Trophoblast cell (in vitro differentiated cells and primary cell): ENCODE data around the gene IL20RA.

ENCODE experiments used
- DNase-seq, 2 donors: peaks; one replicate each; pipeline ENCODE4 v3.0.0-alpha.2; 2016
- H2AFZ ChIP-seq: 2 replicates; pipeline ENCODE4 v1.6.1; 2013; ENCODE audit warnings: low read length, moderate library complexity, mild to moderate bottlenecking; ENCODE audit not compliant: insufficient read depth, poor library complexity
- H2AK5ac ChIP-seq: 2 replicates; pipeline ENCODE4 v1.6.1; 2013; ENCODE audit warnings: mild to moderate bottlenecking, low read length
- H2BK120ac ChIP-seq: 2 replicates; pipeline ENCODE4 v1.6.1; 2013; ENCODE audit warnings: low read length, mild to moderate bottlenecking, moderate library complexity; ENCODE audit not compliant: insufficient read depth, poor library complexity
- H2BK12ac ChIP-seq: 2 replicates; pipeline ENCODE4 v1.6.1; 2013; ENCODE audit warnings: mild to moderate bottlenecking, low read length, moderate library complexity
- H2BK5ac ChIP-seq: 2 replicates; pipeline ENCODE4 v1.6.1; 2013; ENCODE audit warnings: low read length, low read depth, moderate library complexity, mild to moderate bottlenecking; ENCODE audit not compliant: poor library complexity
- H3K14ac ChIP-seq: 2 replicates; pipeline ENCODE4 v1.6.1; 2013; ENCODE audit warnings: mild to moderate bottlenecking, low read length
- H3K18ac ChIP-seq: 2 replicates; pipeline ENCODE4 v1.6.1; 2013; ENCODE audit warnings: mild to moderate bottlenecking, low read length
- H3K23ac ChIP-seq: 2 replicates; pipeline ENCODE4 v1.6.1; 2013; ENCODE audit warnings: low read length
- H3K27ac ChIP-seq: 2 replicates; pipeline ENCODE4 v1.5.1; 2013; ENCODE audit warnings: low read depth, mild to moderate bottlenecking, inconsistent platforms, low read length, moderate library complexity
- H3K27me3 ChIP-seq: 2 replicates; pipeline ENCODE4 v1.6.1; 2013; ENCODE audit warnings: inconsistent platforms, mild to moderate bottlenecking, low read length, moderate library complexity; ENCODE audit not compliant: insufficient read depth
- H3K36me3 ChIP-seq, 2 experiments: 1 replicate in 1 of 2; 2 replicates in 1 of 2; pipeline ENCODE4 v1.6.1; 2013; ENCODE audit warnings: low read length in 2 of 2, mild to moderate bottlenecking in 2 of 2, moderate library complexity in 1 of 2; ENCODE audit not compliant: insufficient read depth in 2 of 2, control insufficient read depth in 1 of 2
- H3K4ac ChIP-seq: 2 replicates; pipeline ENCODE4 v1.6.1; 2013; ENCODE audit warnings: low read depth, mild to moderate bottlenecking, low read length, moderate library complexity
- H3K4me1 ChIP-seq, 2 experiments: 1 replicate in 1 of 2; 2 replicates in 1 of 2; pipeline ENCODE4 v1.6.1; 2013; ENCODE audit warnings: low read length in 2 of 2, mild to moderate bottlenecking in 2 of 2, moderate library complexity in 1 of 2; ENCODE audit not compliant: insufficient read depth in 2 of 2, control insufficient read depth in 1 of 2
- H3K4me2 ChIP-seq: 2 replicates; pipeline ENCODE4 v1.6.1; 2013; ENCODE audit warnings: inconsistent platforms, mild to moderate bottlenecking, low read length, moderate library complexity
- H3K4me3 ChIP-seq: 2 replicates; pipeline ENCODE4 v1.5.1; 2013; ENCODE audit warnings: mild to moderate bottlenecking, low read depth, low read length, inconsistent platforms
- H3K79me1 ChIP-seq: one replicate; pipeline ENCODE4 v1.6.1; 2013; ENCODE audit warnings: low read length
- H3K79me2 ChIP-seq: 2 replicates; pipeline ENCODE4 v1.6.1; 2013; ENCODE audit warnings: low read length, mild to moderate bottlenecking; ENCODE audit not compliant: control insufficient read depth, insufficient read depth, poor library complexity
- H3K9ac ChIP-seq: 2 replicates; pipeline ENCODE4 v1.6.1; 2013; ENCODE audit warnings: mild to moderate bottlenecking, low read length
- H3K9me3 ChIP-seq: 2 replicates; pipeline ENCODE4 v1.6.1; 2013; ENCODE audit warnings: low read depth, mild to moderate bottlenecking, control low read depth, inconsistent platforms, low read length; ENCODE audit not compliant: insufficient read depth
- H4K12ac ChIP-seq: 2 replicates; pipeline ENCODE4 v1.6.1; 2013; ENCODE audit warnings: low read depth, mild to moderate bottlenecking, low read length, moderate library complexity
- H4K8ac ChIP-seq: 2 replicates; pipeline ENCODE4 v1.6.1; 2013; ENCODE audit warnings: low read depth, mild to moderate bottlenecking, low read length, moderate library complexity
- H4K91ac ChIP-seq: one replicate; pipeline ENCODE4 v1.6.1; 2013; ENCODE audit warnings: low read depth, mild to moderate bottlenecking, low read length, moderate library complexity
- WGBS: extraction: QIAGEN DNeasy Blood & Tissue Kit; methylation state at CpG from one replicate; pipeline ENCODE4 v1.1.7; 2013; ENCODE audit warnings: missing lambda C conversion rate; ENCODE audit not compliant: insufficient read length, insufficient coverage; ENCODE audit errors: extremely low coverage; 5-methylcytosine and 5-hydroxymethylcytosine counted together

The IL20RA gene

DNA sequence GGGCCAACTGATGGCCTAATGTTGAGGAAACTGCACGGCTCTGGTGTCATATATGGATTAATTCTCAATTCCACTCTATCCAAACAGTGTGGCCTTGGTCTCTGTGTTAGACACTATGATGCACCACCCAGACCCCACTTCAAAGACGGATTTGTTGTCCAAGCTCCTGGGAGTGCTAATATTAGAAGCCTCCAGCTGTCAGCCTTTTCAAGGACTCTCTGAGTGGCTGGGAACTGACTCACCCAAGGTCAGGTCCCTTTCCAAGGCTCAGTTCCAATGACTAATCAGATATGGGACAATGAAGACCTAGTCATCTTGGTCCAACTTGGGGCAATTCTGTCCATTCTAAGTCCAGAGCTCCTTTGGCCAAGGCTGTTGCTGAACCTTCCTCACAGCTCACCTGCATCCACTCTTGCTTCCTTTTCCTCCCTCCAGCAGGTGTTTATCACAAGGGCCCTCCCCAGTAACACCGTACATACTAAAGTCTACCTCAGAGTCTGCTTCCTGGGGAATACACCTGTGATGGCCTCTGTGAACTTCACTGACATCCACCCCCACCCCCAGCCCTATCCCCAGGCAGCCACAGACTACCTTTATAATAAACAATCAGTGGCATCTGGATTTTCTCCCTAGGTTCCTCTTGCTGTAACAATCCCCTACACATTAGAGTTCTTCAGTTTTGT, 7.2 kb upstream of the IL20RA start:
- Histone ChIP-seq H3K18ac (no peak overlapping the region), H3K9ac (no peak overlapping the region), H3K4me1 (no peaks in the 10 kb centered on the region), H2BK120ac (no peak overlapping the region), H3K27ac (no peak overlapping the region), H3K79me2 (no peaks in the 10 kb centered on the region), H2AK5ac (no peak overlapping the region), H3K79me1 (no peaks in the 10 kb centered on the region), H2BK5ac (no peak overlapping the region), H2BK12ac (no peak overlapping the region), H4K12ac (no peak overlapping the region), H3K23ac (no peak overlapping the region), H3K4ac (no peak overlapping the region), H3K9me3 (no peaks in the 10 kb centered on the region), H3K14ac (no peak overlapping the region), H4K91ac (no peak overlapping the region), H3K4me2 (no peak overlapping the region), H3K36me3 (no peaks in the 10 kb centered on the region), H2AFZ (no peak overlapping the region), H4K8ac (no peak overlapping the region), H3K4me3 (no peak overlapping the region), H3K27me3 (no peaks in the 10 kb centered on the region)
- WGBS = no CpG with 5 or more reads among the region's 3 CpGs
- peak in 1 of 2 donors; percentile 8 for DNase-seq

DNA sequence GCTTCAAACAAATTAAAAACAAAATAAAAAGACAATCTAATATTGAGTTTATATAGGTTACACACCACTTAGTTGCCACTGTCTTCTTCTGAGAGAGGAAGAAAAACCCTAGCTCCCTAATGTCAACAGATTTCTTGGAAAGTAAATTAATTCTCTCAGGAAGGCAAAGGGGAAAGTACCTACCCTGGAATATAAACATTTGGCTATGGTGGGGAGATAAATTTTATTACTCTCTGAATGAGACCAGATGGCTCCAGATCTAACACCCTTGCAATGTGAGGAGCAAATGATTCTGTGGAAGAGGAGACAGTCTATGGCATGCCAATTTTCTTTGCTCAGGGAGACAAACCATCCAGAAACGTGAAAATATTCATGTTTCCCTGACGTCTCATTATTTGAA, 4.3 kb upstream of the IL20RA start:
- Histone ChIP-seq H3K9ac (no peak overlapping the region), H3K18ac (no peak overlapping the region)
- DNase-seq = no peak

GRCh38 chr6:137046871-137047412, 2.2 kb upstream of the IL20RA start:
- H4K12ac ChIP-seq = no peak overlapping the region

More for the DNA sequence above, 4.3 kb upstream of the IL20RA start:
- Histone ChIP-seq H3K4me2 (no peak overlapping the region), H4K8ac (no peak overlapping the region), H3K79me1 (no peaks in the 10 kb centered on the region), H2AFZ (no peak overlapping the region), H2AK5ac (no peak overlapping the region), H3K9me3 (no peaks in the 10 kb centered on the region), H4K91ac (no peak overlapping the region), H3K14ac (no peak overlapping the region), H4K12ac (no peak overlapping the region), H3K4me1 (peaks cover 0 to 3% of the 10 kb centered on the region in 2 experiments), H3K27me3 (peaks cover 9% of the 10 kb centered on the region), H3K79me2 (no peaks in the 10 kb centered on the region), H2BK5ac (no peak overlapping the region), H2BK12ac (no peak overlapping the region), H2BK120ac (no peak overlapping the region), H3K23ac (no peak overlapping the region), H3K27ac (no peak overlapping the region), H3K4me3 (no peak overlapping the region), H3K4ac (no peak overlapping the region), H3K36me3 (no peaks in the 10 kb centered on the region)
- WGBS = no CpG with 5 or more reads among the region's 2 CpGs

DNA sequence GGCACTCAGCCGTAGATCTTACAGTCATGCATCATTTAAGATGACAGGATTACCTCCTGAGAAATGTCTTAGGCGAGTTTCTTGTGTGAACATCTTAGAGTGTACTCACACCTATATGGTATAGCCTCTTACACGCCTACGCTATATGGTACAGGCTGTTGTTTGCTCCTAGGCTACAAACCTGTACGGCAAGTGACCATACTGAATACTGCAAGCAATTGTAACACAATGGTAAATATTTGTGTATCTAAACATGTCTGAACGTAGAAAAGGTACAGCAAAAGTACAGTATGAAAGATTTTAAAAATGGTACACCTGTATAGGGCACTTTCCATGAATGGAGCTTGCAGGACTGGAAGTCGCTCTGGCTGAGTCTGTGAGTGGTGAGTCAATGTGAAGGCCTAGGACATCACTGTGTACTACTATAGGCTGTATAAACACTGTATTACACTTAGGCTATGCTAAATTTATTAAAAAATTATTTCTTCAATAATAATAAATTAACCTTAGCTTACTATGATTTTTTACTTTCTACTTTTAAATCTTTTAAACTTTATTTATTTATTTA, 541 bp upstream of the IL20RA start:
- H2BK12ac ChIP-seq = no peak overlapping the region
- peak in 1 of 2 donors; percentile 30 for DNase-seq
- no peaks in the 10 kb centered on the region for H3K9me3 ChIP-seq
- H2BK120ac ChIP-seq = no peak overlapping the region
- no peaks in the 10 kb centered on the region for H3K79me2 ChIP-seq
- H3K27me3 ChIP-seq = peaks cover 17% of the 10 kb centered on the region
- H4K8ac ChIP-seq = no peak overlapping the region
- no peak overlapping the region for H3K9ac ChIP-seq
- H4K91ac ChIP-seq = no peak overlapping the region
- no peak overlapping the region for H3K4ac ChIP-seq
- H3K4me3 ChIP-seq = no peak overlapping the region
- no peak overlapping the region for H2BK5ac ChIP-seq
- H4K12ac ChIP-seq = no peak overlapping the region
- H3K23ac ChIP-seq = no peak overlapping the region
- H3K4me2 ChIP-seq = peak overlapping the region; percentile 75
- no peak overlapping the region for H2AFZ ChIP-seq
- no peak overlapping the region for H3K27ac ChIP-seq
- WGBS = no CpG with 5 or more reads among the region's 7 CpGs
- peaks cover 0 to 3% of the 10 kb centered on the region in 2 experiments for H3K4me1 ChIP-seq
- H3K18ac ChIP-seq = no peak overlapping the region
- H3K79me1 ChIP-seq = no peaks in the 10 kb centered on the region
- no peak overlapping the region for H3K14ac ChIP-seq
- H2AK5ac ChIP-seq = no peak overlapping the region
- H3K36me3 ChIP-seq = no peaks in the 10 kb centered on the region

More at GRCh38 chr6:137046871-137047412, 2.2 kb upstream of the IL20RA start:
- Histone ChIP-seq H4K91ac (no peak overlapping the region), H2AFZ (no peak overlapping the region), H3K36me3 (no peaks in the 10 kb centered on the region), H3K79me1 (no peaks in the 10 kb centered on the region), H3K4me3 (no peak overlapping the region), H4K8ac (no peak overlapping the region), H2BK5ac (no peak overlapping the region), H3K18ac (no peak overlapping the region), H3K4me2 (no peak overlapping the region), H2AK5ac (no peak overlapping the region), H3K27me3 (peaks cover 17% of the 10 kb centered on the region), H3K4me1 (peaks cover 0 to 3% of the 10 kb centered on the region in 2 experiments), H3K23ac (no peak overlapping the region), H3K9me3 (no peaks in the 10 kb centered on the region), H3K79me2 (no peaks in the 10 kb centered on the region), H2BK12ac (peak overlapping the region; percentile 50), H2BK120ac (peak overlapping the region; percentile 39), H3K14ac (no peak overlapping the region), H3K9ac (no peak overlapping the region), H3K4ac (no peak overlapping the region), H3K27ac (no peak overlapping the region)
- WGBS = no CpG with 5 or more reads among the region's 5 CpGs
- no peak for DNase-seq
